ENCODE results near the gene GPC3.

GRCh38 chrX:133722756-133723155 lies 262.6 kb downstream of the GPC3 start:
- TF ChIP-seq, protein P1, sequence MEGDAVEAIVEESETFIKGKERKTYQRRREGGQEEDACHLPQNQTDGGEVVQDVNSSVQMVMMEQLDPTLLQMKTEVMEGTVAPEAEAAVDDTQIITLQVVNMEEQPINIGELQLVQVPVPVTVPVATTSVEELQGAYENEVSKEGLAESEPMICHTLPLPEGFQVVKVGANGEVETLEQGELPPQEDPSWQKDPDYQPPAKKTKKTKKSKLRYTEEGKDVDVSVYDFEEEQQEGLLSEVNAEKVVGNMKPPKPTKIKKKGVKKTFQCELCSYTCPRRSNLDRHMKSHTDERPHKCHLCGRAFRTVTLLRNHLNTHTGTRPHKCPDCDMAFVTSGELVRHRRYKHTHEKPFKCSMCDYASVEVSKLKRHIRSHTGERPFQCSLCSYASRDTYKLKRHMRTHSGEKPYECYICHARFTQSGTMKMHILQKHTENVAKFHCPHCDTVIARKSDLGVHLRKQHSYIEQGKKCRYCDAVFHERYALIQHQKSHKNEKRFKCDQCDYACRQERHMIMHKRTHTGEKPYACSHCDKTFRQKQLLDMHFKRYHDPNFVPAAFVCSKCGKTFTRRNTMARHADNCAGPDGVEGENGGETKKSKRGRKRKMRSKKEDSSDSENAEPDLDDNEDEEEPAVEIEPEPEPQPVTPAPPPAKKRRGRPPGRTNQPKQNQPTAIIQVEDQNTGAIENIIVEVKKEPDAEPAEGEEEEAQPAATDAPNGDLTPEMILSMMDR (conservative IDR thresholded peaks at IDR 0.05 in 1 of 2, IDR thresholded peaks at IDR 0.05 in 1 of 2; ENCODE audit: extremely low read depth in 1 of 2, insufficient read depth in 1 of 2, low read depth in 1 of 2, low read length in 2 of 2): no peak
- no peak for TF ChIP-seq EZH2 (IDR thresholded peaks at IDR 0.05; ENCODE audit: borderline replicate concordance, low read length)
